GM12875 (cell line): ENCODE data around the gene ENOSF1.

ENCODE experiments used
- H3K4me3 ChIP-seq: one replicate; pipeline ENCODE4 v1.5.1; 2011; ENCODE audit warnings: low read depth, low read length, control low read depth
- CTCF ChIP-seq: IDR thresholded peaks from 2 replicates; pipeline ENCODE4 v1.5.1; 2011; ENCODE audit warnings: low read depth, mild to moderate bottlenecking, control low read depth, inconsistent platforms, low read length, moderate library complexity, borderline replicate concordance; ENCODE audit not compliant: insufficient read depth

ENOSF1 gene

DNA sequence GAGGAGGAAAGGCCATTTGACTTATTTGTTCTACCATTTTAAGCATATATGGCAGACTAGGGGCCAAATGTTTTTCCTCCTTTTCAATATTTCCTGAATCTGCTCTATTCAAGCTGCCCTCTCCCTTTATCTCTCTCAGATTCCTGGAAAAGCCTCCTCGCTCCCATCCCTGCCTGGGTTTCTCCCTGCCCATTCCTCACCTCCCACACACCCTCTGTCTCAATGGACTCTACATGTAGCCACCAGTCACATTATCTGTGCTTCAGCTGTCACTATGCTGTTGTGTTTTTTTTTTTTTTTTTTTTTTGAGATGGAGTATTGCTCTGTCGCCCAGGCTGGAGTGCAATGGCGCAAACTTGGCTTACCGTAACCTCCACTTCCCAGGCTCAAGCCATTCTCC, 32.0 kb downstream of the ENOSF1 start:
- no peak overlapping the region for H3K4me3 ChIP-seq
- no peak for TF ChIP-seq CTCF

- TF ChIP-seq CTCF, result no peak
- no peak overlapping the region for H3K4me3 ChIP-seq
Measured at GRCh38 chr18:679516-679915, 32.9 kb downstream of the ENOSF1 start.

- no peak overlapping the region for H3K4me3 ChIP-seq
- no peak for TF ChIP-seq CTCF
Measured at GRCh38 chr18:678482-679182, 33.8 kb downstream of the ENOSF1 start.

DNA sequence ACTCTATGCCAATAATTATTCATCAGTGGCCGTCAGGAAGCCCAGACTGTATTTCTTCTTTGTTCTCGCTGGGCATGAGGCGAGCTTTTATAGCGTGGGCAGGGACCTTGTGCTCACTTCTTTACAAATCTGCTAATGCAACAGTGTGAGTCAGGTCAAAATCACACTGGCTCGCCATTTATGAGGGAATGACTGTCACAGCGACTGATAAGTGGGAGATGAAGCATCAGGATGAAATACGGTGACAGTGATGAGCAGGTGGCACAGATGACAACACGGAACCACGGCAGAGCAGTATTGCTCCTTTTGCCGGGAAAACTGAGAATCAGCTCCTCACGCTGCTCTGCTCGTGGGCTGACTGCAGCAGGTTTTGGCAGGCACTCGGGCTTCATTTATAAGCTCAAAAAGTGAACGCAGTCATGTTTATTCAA, 34.5 kb downstream of the ENOSF1 start:
- H3K4me3 ChIP-seq, result no peak overlapping the region
- no peak for TF ChIP-seq CTCF

- no peak for TF ChIP-seq CTCF
- H3K4me3 ChIP-seq, result no peak overlapping the region
Measured at GRCh38 chr18:677145-677544, 35.3 kb downstream of the ENOSF1 start.

DNA sequence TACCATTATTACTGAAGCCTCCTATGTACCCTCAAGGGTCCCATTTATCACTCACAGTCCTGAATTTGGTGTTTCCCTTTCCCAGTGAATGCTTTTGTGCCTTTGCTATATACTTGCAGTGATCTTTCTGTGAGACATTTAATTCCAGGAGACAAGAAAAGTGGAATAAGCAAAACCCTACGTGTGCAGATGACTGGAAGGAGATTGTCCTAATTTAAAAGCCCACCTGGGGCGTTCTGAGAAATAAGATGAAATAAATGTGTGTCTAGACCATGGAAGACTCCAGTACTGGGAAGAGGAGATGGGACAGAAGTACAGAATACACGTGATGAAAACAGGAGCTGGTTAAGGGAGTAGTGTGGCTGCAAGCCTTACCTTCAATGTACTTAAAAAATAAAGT, 35.7 kb downstream of the ENOSF1 start:
- H3K4me3 ChIP-seq, result no peak overlapping the region
- no peak for TF ChIP-seq CTCF

DNA sequence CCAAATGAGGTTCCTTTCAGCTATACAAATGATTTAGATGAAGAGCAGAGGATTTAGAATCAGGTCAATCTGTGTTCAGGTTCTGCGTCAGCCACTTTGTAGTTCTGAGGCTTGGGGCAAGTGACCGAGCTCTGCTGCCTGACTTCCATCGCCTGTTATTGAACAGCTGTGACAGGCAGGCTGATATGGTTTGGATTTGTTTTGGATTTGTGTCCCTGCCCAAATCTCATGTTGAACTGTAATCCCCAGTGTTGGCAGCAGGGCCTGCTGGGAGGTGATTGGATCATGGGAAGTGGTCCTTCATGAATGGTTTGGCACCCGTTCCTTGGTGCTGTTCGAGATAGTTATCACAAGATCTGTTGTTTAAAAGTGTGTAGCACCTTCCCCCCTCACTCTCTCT, 36.4 kb downstream of the ENOSF1 start:
- no peak for TF ChIP-seq CTCF
- no peak overlapping the region for H3K4me3 ChIP-seq
